Middle frontal gyrus (tissue), 1 donor: ENCODE data around the gene BCL6B.
"Not testable (repeated sequence)": the region's sequence is repeated elsewhere in the genome, so short reads cannot be mapped to it uniquely, and the experiment has no call there.

Source experiments
- DNase-seq: peaks from one replicate; pipeline ENCODE4 v3.0.0-alpha.2; 2015; ENCODE audit warnings: low spot score; ENCODE audit errors: extremely low spot score

BCL6B gene

DNA sequence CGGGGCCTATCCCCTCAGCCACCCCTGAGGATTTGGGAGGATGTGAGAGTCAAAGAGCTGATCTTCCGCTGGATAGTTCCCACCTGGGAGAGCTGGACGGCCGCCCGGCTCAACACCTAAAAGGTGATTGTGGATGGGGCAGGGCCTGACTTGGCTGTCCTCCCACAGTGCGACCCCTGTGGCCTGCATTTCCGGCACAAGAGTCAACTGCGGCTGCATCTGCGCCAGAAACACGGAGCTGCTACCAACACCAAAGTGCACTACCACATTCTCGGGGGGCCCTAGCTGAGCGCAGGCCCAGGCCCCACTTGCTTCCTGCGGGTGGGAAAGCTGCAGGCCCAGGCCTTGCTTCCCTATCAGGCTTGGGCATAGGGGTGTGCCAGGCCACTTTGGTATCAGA, 4.5 kb downstream of the BCL6B start:
- no peak for DNase-seq

DNA sequence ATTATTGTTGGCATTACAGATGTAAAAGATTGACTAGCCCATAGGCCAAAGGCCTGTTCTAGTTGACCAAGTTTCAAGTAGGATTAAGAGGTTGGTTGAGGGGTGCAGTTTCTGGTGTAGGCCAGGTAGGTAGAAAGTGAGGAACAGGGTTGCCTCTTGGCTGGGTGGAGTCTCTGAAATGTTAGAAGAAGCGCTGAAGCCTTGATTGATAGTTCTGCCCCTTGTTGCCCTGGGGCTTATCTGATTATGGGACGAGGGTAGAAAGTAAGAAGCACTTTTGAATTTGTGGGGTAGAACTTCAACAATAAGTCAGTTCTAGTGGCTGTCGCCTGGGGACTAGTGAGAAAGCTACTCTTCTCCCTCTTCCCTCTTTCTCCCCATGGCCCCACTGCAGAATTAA, 6.2 kb downstream of the BCL6B start:
- no peak for DNase-seq

DNA sequence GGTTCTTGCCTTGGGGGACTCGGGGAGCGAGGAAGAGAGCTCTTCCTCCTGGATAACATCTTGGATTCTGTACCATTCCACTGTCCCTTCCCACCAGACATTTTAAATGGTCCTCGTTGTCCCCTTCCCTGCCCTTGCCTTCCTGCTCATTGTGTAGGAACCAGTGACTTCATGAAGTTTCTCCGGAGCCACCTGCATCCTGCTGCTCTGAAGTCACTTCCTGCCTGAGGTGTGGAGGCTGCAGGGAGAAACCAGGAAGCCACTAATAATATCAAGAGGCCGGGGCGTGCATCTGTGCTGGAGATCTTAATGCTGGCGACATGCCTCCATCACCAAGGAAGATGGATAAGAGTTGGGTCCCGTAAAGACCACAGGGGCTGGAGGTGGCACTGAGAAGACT, 6.8 kb downstream of the BCL6B start:
- DNase-seq = no peak

DNA sequence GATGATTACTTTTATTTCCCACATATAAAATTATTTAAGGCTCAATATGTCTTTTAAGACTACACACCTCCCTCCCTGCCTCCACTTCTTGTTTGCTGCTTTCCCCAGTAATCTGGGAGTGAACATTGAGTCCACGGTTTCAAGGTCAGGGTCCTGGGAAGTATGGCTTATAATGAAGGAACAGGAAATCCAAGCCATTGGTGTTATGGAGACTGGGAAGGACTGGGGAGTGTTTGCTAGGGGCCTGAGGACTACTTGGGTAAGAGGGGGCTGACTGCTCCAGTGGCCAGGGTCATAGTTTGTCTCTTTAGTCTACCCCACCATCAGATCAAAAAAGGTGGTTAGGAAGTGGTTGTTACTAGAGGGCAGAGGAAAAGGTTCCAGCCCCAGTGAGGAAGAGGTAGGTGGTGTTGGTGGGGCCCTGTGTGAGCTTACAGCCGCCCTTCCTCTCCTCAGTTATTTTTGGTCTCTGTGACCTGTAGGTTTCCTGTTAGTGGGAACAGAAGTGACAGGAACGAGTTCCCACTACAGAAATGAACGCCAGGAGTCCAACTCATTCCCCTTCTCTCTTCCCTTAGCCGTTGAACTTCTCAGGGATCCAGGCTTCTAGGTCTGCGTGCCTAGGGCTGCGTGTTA, 12.2 kb downstream of the BCL6B start:
- no peak for DNase-seq

DNA sequence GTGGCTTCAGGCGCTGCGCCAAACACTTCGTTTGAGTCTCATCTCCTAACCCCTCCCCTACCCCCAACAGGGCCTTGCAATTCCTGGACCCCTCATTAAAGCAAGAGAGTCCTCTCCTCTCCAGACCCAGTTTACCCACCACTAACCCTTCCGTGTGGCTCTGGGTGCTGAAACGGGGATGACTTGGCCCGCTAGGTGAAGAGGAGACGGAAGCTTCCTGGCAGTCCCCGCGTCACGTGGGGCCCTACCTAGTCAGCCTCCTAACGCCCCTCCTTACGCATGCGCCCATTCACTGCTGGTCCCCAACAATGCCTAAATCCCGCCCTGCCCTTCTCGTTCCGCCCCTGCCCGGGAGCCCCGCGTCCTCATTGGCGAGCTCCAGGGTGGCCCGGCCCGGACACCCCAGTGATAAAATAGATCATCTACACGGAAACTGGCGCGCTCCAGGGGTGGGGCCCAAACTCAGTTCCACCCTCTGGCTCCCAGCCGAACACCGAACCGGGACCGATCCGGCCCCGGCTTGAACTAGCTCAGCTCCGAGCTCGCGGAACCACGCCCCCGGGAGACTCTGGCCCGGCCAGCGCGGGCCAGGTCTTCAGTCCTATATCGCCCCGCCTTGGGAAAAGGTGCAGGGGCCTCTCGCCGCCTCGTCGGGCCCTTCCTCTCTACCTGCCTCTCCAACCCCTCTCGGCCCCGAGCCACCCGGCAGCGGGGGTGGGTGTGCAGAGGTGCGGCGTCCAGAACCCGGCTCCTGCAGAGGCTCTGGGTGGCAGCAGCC, 12.9 kb downstream of the BCL6B start, which contains the start of gene SLC16A13:
Gene SLC16A13, plus strand, starts transcription at position 425 of the 778 bp plus-strand sequence. CDS start 368 bp downstream, outside the sequence.
- peak; percentile 82 for DNase-seq

DNA sequence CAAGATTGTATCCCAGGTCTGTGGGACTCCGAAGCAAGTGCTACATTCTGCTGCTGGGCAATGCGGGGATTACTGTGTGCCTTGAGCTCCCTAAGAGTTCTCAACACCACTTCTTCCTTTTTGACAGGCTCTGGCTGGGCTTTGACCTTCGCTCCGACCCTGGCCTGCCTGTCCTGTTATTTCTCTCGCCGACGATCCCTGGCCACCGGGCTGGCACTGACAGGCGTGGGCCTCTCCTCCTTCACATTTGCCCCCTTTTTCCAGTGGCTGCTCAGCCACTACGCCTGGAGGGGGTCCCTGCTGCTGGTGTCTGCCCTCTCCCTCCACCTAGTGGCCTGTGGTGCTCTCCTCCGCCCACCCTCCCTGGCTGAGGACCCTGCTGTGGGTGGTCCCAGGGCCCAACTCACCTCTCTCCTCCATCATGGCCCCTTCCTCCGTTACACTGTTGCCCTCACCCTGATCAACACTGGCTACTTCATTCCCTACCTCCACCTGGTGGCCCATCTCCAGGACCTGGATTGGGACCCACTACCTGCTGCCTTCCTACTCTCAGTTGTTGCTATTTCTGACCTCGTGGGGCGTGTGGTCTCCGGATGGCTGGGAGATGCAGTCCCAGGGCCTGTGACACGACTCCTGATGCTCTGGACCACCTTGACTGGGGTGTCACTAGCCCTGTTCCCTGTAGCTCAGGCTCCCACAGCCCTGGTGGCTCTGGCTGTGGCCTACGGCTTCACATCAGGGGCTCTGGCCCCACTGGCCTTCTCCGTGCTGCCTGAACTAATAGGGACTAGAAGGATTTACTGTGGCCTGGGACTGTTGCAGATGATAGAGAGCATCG, 15.4 kb downstream of the BCL6B start:
- no peak for DNase-seq

DNA sequence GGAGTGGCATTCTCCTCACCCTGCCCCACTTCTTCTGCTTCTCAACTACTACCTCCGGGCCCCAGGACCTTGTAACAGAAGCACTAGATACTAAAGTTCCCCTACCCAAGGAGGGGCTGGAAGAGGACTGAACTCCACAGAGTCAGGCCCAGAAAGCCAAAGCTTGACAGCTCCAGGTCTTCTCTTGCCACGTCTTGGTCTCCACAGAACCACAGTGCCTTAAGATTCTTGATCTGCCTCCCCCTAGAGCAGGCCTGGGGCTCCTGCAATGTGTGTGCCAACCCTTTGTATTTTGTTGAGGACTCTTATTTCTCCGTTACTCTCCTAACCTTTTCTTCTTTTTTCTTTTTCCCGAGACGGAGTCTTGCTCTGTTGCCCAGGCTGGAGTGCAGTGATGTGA, 17.0 kb downstream of the BCL6B start:
- DNase-seq = no peak

DNA sequence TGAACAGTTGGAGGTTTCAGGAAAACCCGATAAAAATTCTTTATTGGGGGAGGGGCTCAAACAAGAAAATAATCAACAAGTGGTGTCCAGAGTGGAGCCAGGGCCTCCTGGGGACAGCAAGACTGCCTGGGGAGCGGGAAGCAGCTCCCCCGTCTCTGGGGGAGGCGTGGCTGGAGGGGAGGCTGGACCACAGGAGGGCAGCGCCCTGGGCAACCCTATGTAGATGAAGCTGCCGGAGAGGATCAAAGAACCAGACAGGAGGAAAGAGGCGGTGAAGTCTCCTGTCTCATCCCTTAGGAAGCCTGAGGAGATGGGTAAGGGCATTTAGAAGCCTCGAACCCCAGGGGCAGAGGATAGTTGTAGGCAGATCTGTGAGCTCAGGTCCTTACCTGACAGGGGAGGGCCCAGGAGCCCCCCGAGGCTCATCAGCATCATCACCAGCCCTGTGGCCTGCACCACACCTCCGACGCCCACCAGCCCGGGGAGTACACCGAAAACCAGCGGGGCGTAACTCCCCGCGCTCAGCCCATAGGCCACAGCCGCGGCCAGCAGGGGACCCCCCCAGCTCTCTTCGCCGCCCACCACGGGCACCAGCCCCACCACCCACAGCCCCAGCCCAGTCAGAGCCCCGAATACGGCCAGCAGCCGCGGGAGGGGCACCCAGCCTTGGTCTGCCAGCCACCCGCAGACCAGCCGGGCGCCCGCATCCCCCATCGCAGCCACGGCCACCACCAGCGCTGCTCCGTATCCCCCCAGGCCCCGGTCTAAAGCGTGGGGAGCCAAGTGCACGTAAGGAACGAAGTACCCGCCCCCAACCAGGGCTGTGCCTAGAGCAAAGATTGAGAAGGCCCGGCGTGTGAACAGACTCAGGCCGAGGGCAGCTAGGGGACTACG, 19.0 kb downstream of the BCL6B start:
- DNase-seq = no peak

DNA sequence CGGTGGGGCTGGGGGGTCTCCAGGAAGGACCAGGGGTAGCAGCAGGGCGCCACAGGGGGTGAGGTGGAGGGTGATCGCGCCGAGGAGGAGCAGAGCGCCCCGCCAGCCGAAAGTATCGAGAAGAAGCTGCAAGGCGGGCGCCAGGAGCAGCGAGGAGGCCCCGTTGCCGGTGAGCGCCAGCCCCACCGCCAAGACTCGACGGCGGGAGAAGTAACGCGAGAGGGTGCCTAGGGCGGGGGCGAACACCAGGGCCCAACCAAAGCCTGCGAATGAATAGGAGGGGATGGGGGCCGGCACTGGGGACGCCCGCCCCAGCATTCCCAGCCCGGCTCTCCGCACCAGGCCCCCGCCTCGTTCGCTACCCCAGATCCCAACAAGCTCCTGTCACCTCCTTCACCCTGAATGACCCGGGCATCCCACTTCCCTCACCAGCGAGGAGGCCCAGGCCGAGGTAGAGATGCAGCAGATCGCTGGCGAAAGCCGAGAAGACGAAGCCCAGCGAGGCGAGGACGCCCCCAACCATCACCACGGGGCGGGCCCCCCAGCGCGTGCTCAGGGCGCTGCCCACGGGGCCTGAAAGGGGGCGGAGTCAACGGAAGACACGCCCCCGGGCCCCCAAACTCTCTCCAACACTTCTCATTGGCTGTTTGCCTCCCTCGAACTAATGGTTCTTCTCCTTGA, 19.8 kb downstream of the BCL6B start:
- no peak for DNase-seq

DNA sequence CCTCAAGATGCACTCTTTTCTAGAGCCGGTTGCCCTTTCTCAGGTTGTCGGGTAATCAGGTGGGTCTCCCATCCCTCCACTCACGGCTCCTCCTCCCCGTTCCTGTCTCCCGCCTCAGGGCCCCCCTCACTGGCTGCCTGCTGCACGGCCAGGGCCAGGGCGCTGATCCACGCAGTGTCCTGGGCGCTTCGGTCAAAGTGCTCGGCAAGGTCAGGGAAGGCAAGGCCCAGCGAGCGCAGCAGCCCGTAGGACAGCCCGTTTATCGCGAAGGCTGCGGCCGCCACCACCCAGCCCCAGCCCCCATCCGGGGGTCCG, 20.3 kb downstream of the BCL6B start:
- DNase-seq = no peak

DNA sequence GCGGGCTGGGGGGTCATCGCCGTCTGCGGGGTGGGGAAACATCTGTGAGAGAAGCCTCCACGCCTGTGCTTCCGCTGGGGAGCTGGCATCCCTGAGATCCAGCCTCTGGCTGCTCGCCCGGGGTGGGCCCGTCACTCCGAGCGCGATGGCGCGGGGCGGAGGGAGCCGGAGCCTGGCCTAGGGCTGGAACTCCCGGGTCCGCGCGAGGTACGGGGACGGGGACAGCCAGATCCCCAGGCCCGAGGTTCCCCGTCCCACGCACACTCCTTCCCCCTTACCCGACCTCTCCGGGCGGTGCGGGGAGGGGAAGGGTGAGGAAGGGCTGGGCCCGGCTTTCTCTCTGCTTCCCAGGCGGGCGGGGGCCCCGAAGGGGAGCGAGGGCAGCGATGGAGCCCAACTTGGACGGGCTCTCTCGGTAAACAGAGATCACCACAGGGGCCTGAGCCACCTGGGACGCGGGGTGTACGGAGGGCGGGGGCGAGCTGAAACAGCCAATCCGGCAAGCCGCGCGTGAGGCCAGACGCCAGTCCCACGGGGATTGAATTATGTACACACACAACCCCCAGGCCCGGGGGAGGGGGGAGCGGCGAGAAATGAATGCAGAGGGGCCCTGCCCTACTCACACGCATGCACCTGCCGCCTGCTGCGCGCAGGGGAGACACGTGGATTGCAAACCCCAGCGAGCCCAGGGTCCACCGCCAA, 20.8 kb downstream of the BCL6B start, which contains the start of gene SLC16A11:
Gene SLC16A11, minus strand, starts transcription at position 596 of the 702 bp plus-strand sequence. Its CDS starts 579 bp downstream, at position 17.
- DNase-seq = no peak

DNA sequence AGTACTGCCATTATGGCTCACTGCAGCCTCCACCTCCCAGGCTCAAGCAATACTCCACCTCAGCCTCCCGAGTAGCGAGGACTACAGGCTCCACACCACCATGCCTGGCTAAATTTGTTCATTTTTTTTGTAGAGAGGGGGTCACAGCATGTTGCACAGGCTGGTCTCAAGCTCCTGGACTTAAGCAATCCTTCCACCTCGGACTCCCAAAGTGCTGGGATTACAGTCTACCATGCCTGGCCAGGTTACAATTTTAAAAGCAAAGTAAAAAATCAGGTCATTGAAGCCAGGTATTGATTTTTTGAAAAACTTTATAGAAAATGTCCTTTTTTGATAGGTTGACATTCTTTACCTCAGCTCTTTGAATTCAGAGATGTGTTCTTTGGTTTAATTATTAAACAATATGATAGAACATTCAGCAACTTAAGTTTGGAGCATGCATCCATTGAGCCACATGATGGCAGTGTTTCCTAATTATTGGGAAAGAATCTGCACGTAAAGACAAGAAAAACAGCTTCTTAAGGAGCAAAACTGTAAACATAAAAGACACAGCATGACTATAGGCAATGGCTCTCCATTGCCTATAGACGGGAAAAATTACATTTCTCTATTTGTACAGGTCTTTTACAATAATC, 22.8 kb downstream of the BCL6B start:
- DNase-seq = peak; percentile 50

DNA sequence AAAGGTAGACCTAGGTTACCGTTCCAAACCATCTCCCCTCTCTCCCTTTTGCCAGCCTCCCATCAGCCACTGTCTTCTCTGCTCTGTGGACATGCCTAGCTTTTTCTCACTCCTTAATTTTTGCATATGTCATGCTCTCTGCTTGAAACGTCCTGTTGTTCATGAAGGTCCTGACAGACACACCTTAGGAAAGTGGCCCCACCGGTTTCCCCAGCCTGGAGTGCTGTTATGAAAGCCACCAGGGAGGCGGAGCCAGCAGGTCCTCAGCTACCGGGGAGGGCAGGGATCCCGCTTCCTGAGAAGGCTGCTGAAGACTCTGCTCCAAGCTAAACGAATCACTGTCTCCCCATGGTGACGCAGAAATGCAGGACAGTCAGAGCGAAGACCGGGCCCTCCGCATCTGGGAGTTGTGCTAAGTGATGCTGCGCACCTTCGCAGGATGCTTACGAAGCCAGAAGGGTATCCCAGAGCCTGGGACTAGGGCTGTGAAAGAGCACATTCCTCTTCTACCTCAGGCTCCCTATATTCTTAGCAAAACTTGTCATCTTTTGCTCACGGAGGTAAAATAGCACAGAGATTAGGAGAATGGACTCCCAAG, 23.4 kb downstream of the BCL6B start:
- DNase-seq = peak; percentile 47

DNA sequence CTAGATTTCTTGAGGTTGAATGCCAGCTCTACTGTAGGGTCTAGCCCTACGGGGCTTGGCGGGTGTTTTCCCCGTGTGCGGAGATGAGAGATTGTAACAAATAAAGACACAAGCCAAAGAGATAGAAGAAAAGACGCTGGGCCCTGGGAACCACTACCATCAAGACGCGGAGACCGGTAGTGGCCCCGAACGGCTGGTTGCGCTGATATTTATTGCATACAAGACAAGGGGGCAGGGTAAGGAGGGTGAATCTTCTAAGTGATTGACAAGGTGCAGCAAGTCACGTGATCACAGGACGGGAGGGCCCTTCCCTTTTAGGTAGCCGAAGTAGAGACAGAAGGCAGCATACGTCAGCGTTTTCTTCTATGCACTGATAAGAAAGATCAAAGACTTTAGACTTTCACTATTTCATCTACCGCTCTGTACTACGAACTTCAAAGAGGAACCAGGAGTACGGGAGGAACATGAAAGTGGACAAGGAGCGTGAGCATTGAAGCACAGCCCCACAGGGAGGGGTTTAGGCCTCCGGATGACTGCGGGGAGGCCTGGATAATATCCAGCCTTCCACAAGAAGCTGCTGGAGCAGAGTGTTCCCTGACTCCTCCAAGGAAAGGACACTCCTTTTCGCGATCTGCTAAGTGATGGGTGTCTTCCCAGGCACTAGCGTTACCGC, 24.0 kb downstream of the BCL6B start:
- DNase-seq = not testable (repeated sequence)

DNA sequence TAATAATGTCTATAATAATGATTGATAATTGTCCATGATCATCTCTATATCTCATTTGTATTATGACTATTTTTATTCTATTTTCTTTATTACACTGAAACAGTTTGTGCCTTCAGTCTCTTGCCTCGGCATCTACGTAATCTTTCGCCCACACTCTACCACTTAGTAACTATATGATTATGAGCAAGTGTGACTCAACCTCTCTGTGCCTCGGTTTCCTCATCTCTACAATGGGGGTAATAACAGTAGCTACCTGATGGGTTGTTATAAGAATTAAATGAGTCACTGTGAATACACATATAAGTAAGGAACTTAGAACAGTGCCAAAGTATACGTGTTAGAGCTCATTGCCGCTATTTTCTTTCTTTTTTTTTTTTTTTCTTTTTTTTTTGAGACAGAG, 24.7 kb downstream of the BCL6B start:
- no peak for DNase-seq

DNA sequence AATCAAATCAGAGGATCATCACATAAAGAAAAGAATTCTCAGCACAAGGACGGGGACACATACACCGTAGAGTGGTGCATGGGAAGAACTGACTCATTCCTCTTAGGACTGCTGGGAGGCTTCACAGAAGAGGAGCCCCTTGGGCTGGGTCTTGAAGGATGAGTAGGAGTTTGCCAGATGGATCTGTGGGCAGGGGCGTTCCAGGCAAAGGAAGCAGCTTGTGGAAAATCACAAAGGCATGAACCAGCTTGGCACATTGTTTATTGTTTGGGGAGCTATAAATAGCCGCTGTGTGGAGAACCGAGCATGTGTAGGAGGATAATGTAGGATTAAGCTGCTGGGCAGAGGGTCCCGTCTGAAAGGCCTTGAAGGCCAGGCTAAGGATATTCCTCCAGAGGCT, 26.1 kb downstream of the BCL6B start:
- DNase-seq = no peak

DNA sequence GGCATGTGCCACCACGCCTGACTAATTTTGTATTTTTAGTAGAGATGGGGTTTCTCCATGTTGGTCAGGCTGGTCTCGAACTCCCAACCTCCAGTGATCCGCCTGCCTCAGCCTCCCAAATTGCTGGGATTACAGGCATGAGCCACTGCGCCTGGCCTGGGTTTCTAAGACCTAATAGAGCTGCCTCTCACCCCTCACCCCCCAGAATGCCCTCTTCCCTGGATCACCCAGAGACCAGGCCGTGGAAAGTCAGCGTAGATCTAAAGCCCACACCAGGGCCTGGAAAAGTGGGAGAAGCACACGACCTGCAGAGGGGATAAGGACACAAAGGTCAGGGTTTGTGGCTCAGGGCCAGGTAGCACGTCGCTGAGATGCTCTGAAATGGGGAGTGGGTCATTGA, 27.7 kb downstream of the BCL6B start:
- not testable (repeated sequence) for DNase-seq

DNA sequence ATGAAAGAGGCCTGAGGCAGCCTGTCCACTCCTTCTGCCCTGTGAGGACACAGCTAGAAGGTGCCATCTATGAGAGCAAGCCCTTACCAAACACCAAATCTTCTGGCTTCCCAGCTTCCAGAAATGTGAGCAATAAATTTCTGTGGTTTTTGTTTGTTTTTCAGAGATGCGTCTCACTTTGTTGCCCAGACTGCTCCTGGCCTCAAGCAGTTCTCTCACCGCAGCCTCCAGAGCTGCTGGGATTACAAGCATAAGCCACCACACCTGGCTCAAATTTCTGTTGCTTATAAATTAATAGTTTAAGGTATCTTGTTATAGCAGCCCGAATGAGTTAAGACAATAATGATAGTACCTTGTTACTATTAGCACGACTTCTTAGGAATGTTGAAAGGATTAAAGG, 33.5 kb downstream of the BCL6B start:
- DNase-seq = no peak
